ENCODE results near the gene TWIST2.

TWIST2 gene

DNA sequence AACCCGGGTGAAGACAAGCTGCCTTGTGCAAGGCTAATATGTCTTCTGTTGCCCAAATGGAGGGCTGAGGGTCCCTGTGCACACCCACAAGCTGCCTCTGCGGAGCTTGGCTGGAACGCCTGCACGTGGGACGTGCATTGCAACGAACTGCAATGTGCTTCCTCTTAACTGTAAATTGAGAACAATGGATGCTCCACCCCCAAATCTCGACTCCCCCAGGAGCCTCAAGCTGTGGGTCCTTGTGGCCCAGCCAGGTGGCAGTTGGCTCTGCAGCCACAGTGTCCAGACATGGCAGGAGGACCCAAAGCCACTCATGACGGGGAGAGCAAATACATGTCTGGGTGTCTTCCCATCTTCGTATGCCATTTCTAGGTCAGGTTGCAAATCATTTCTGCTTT, 90.1 kb downstream of the TWIST2 start:
- no peak for DNase-seq (ENCODE audit: low spot score)

DNA sequence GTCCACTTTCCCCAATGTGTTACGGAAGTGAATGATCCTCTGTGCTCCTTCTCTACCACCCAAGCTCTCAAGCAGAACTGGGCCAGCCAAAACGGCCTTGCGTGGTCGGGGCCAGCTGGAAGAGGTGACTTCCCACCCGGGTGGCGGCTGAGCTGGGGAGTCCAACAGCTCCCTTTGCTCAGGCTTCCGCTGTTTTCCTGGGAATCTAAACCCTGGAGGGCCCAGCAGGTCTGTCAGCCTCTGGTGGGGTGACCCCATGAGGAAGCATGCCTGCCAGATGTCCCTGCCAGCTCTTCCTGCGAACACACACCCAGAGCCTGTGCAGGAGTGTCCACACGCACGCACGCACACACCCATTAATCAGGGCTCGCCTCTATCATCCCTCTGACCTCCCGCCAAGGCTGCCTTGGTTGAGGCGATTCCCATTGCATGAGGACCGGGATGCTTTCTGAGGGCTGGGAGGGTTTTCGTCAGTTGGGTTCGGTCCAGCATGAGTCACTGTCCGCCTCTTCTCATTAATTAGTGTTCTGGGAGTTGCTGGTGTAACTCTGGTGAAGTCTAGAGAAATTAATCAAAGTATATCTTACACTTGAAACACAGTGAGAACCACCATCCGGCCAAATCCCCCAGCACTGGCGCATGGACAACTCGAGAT, 90.6 kb downstream of the TWIST2 start:
- no peak for DNase-seq (ENCODE audit: low spot score)

DNA sequence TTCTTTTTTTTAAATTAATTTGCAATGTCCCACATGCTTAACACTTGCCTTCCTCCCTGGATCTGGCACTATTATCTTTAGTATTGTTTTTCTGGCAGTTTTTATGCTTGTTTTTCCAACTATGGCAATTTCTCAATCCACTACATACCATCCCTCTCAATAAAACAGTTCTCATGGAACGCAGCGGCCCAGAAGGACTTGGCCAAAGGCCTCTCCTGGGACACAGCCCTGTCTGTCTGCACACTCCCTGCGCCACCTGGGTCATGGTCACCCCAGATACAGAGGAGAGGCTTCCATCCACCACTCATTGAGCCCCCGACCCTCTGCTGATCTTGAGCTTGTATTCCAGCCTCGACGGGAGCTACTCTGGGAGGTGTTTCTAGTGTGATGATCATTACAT, 91.2 kb downstream of the TWIST2 start:
- no peak for DNase-seq (ENCODE audit: low spot score)

DNA sequence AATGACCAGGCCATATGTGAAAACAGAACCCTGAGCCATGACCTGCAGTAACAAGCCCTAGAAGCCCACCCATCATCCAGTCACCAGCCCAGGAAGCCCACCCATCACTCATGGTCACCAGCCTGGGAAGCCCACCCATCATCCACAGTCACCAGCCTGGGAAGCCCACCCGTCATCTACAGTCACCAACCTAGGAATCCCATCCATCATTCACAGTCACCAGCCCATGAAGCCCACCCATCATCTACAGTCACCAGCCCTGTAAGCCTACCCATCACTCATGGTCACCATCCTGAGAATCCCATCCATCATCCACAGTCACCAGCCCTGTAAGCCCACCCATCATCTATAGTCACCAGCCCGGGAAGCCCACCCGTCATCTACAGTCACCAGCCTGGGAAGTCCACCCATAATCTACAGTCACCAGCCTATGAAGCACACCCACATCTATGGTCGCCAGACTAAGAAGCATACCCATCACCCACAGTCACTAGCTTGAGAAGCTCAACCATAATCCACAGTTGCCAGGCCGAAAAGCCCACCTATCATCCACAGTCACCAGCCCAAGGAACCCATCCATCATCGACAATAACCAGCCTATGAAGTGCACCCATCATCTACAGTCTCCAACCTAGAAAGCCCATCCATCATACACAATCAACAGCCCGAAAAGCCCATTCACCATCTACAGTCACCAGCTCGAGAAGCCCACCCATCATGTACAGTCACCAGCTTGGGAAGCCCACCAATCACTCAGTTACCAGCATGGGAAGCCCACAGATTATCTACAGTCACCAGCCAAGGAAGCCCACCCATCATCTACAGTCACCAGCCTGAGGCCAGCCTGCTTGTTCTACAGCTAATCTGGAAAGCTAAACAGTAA, 91.9 kb downstream of the TWIST2 start:
- no peak for DNase-seq (ENCODE audit: low spot score)

DNA sequence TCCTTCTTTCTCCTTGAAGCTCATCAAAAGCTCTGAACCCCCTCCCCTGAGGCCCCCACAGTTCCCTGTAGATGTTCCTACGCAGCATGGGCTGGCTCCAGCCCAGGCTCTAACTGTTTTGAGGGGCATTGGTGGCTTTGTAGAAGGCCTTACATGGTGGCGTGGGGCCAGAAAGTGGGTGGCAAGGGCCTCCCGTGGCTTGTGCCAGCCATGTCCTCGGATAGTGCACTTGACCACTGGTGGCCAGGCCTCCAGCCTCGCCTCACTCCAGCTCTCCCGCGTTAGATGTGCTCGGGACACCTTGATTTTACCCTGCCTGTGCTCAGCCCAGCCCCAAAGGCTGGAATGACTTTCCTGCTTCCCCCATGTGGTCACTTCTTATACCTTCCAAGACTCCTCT, 92.9 kb downstream of the TWIST2 start:
- DNase-seq (ENCODE audit: low spot score): no peak

DNA sequence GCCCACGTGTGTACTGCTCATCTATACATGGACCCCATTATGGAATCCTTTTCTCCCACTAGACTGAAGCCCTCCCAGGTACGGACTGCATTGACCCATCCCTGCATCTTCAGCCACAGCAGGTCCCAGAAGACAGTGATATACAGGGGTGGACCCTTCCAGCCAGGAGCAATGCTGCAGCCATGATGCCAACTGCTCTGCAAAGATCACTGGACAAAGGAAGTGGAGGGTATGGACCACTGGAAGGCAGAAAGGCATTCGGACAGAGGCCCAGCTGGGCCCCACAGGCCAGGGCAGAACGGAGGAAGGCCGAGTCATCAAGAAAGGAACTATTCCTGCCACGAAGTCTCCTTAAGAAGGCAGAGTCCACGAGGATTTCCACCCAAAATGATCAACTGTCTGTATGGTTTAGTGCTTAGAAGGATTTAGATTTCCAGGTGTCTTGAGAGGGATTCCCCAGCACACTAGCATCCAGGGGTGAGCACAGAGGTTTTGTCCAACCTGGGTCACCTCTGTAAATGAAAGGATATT, 93.4 kb downstream of the TWIST2 start:
- no peak for DNase-seq (ENCODE audit: low spot score)

DNA sequence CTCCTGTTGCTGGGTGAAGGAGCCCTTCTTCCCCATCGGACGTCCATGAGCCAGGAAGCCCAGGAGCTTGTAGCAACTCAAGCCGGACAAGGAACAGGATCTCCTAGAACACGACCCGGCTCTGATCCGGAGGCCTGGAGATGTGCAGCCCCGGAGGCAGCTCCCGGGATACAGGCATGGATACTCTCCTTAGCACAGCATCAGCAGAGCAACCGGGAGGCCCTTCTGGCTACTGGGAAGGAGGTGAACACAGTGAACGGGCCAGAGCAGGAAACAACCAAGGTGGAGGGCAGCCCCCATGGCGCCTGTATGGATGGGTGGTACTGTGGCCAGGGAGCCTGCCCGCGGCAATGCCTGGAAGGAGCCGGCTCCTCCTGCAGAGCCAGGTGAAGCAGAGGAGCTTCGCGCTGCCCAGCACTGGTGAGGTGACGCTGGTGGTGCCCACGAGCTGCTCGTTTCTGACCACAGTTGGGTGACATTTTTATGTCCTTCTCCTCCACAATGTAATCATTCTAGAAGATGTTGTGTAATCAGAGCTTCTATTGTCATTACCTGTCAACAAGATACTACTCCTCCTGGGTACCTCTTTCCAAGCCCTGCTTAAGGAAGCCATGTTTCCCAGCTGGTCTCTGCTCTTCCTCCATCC, 94.3 kb downstream of the TWIST2 start:
- DNase-seq (ENCODE audit: low spot score): no peak

DNA sequence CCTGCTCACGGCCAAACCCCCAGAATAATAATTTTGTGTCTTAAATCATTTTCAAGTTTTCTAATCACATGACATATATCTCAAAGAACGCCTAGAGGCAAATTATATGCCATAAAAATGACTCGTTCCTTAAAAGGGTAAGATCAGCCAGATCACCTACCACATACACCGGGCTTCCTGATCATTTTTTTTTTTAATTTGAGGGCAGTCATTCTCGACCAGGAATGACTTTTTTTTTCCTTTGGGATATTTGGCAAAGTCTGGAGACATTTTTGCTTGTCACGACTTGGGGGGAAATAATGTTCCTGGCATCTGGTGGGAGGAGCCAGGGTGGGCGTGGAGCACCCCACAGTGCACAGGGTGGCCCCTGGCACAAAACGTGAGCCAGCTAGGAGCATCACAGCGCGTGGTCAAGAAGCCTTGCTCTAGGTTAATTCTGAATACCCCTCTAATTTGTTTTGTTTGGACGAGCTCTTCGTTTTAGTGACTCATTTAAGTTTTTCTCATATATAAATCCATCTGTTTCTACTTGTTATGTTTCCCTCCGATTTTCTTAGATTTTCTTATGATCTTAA, 94.9 kb downstream of the TWIST2 start:
- no peak for DNase-seq (ENCODE audit: low spot score)

DNA sequence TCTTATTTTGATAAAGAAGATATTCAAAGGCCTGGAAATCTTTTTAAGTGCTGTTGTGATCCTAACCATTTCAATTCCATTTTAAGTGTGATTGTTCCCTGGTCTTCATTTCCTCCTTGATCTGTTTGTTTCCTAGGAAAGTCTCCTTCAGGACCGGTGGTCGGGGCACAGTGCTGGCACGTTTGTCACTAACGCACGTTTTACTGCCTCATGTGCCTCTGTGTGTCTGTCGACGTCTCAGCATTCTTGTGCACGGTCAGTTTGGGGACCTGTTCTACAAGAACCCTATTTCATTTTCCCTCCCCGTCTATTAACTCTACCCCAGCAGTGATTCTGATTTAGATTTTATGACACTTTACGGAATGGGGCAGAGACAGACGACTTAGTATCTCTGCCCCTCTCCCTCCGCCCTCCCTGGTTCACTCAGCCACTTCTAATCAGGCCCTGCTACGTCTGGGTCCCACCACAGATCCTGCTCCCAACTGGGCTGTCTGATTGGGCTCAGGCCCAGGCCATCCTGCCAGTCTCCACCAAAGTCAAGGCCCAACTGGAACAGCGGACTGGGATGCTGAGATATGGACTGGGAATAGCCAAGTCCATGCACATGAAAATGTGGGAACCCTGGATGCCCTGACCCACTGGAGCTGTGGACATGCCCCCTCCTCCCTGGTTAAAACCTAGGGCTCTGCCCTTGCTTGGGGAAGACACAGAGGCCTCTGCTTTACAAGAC, 95.6 kb downstream of the TWIST2 start:
- DNase-seq (ENCODE audit: low spot score): no peak

DNA sequence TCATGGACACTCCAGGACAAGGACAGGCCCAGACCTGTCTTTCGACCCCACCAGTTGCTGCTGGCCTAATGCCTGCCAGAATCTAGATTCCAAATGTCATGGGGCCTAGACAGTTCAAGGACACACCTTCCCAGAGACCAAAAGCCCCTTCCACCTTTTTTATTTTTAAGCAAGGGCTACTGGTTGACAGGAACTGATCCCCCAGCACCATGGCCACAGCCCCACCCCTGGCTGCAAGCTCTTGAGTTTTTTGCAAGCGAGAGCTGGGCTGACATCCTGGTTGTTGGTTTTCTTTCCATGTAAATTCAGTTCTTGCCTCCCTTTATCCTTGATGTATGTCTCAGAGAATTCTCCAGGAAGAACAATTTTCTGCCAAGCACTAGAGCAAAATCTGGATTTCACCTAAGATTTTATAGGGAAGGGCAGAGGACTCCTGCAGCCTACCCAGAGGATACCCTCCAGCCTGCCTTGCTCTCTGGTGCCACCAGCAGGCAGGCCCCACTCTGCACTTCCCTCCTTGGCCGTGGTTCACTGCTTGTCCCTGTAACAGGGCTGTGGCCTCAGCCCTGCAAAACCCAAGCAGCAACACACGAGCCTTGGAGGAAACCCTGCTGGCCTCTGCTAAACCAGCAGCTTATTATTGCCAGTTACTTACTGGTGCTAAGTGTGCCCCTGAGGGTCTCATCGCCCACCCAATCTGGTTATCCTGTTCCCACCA, 97.7 kb downstream of the TWIST2 start:
- no peak for DNase-seq (ENCODE audit: low spot score)

DNA sequence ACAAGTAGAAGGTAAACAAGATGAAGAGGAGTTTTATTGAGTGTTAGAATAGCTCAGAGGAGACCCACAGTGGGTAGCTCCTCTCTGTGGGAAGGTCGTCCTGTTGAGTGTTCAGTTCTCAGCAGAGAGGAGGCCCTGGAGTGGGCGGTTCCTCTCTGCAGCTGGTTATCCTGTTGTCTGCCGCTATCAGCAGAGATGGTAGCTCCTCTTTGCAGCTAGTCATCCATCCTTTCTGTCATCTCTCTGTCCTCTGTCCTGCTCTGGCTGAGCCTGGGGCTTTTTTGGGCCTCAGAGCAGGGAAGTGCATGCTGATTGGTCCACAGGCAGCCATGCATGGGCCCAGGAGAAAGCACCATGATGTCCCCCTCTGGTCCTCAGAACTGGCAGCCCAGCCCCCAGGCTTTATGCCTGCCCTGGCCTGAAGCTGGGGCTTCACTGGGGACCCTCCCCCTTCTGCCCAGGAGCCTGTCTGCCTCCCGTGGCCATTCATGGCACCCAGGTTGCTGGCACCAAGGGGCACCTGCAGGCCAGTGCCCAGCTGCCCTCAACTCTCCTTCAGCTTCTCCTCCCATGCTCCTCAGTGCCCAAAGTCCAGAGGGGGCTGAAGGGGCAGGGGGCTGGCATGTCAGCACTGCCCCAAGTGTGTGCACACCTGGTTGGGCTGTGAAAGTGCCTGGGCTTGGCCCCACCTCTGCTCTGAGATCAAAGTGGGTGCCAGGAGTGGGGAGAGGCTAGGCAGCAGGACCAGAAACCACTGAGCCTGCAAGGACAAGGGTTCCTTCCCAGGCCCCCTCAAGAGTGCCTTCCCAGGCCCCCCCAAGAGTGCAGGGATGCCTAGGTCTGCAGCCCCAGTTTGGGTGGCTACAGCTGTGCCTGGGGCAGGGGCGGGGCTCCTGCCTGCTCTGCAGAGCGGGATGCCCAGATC, 98.7 kb downstream of the TWIST2 start:
- DNase-seq (ENCODE audit: low spot score): no peak

DNA sequence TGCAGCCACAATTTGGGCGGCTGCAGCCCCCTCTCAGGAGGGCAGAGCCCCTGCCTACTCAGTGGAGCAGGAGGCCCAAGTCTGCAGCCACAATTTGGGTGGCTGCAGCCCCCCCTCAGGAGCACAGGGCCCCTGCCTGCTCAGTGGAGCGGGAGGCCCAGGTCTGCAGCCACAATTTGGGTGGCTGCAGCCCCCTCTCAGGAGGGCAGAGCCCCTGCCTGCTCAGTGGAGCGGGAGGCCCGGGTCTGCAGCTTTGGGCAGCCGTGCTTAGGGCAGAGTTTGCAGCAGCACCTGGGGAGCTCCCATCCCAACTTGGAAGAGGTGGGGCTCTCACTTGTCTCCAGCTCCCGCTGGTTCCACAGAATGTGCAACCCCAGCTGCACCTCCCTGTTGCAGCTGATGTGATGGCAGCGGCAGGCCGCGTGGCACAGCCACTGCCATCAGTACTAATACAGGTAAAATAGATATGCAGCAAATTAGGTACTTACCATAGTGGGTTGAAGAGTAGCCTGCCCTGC, 99.4 kb downstream of the TWIST2 start:
- DNase-seq (ENCODE audit: low spot score): no peak

DNA sequence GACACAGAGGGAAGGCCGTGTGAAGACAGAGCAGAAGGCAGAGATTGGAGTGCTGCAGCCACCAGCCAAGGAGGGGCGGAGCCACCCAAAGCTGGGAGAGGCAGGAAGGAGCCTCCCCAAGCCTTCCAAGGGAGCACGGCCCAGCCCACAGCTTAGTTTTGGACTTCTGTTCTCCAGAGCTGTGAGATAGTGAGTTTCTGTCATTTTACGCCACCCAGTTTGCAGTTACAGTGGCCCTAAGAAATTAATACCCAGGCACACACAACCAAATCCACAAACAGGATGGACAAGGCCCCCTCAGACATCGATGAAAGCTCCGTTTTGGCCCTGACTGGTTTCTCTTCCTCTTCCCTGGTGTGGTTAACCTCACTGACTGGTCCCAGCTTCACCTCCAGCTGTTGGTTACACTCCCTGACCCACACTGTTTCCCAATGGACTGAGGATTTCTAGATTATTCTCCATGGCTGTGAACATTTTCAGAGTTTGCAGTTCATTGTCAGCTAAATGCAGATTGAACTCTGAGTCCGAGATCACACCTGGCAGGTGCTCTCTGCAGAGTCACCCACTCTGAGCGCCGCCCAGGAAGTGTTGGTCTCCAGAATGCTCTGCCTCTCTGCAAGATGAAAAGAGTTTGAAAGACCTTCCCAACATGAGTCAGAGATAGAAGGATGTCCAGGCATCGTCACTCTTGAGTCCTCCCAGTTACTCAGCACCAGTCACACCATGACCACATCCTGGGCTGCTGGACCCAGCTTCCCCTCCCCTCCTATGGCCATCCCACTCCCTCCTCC, 100.2 kb downstream of the TWIST2 start:
- DNase-seq (ENCODE audit: low spot score): no peak

DNA sequence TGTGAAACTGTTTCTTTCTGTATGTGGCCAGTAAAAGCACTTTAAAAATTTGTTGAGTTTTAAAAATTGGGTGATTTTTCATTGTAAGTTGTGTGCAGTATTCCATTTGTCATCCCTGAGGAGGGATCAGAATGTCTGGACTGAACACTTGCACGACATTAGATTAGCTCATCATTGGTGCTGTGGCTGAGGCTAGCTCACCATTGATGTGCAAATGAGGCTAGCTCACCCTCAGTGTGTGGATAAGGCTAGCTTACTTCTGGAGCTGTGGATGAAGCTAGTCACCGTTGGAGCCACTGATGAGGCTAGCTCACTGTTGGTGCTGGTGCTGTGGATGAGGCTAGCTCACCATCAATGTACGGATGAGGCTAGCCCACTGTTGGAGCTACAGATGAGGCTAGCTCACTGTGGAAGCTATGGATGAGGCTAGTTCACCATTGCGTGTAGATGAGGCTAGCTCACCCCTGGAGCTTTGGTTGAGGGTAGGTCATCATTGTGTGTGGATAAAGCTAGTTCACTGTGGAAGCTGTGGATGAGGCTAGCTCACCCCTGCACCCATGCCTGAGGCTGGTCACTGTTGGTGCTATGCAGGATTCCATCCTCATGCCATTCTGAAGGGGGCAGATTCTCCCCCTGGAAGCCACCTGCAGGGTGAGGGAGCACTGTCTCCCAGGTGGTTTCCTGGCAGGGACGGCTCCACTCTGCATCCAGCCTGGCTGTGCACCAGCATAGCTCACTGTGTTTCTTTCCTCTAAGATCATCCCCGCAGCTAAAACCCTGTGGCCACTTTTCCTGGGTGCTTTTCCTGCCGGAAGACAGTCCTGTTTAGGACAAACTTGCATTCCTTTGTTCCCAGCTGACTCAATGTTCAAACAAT, 101.1 kb downstream of the TWIST2 start:
- DNase-seq (ENCODE audit: low spot score): no peak

DNA sequence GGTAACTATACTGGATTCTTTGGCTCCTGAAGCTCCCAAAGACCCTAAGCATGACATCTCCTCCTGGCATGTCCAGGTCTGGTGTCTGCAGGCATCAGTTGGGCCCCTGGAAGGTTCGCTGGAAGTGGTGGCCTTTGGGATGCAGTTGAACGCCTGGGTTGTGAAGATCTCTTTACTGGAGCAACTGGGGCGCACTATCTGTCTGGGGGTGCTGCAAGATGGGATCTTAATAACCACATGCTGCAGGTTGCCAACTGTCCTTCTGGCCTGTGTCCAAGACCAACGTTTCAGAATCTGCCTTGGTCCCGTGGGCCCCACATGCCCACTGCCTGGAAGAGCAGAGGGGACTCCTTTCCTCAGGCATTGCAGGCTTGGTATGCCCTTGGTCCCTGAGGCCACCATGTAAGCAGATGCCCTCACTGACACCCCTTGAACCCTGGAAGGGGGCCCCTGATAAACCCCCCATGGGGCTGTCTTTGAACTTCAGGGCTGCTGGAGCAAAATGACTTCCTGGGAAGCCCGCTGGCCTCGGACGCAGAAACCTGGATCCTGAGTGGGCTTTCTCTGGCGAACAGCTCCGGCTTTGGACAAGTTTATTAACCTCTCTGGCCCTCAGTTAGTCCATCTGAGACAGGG, 101.9 kb downstream of the TWIST2 start:
- no peak for DNase-seq (ENCODE audit: low spot score)

DNA sequence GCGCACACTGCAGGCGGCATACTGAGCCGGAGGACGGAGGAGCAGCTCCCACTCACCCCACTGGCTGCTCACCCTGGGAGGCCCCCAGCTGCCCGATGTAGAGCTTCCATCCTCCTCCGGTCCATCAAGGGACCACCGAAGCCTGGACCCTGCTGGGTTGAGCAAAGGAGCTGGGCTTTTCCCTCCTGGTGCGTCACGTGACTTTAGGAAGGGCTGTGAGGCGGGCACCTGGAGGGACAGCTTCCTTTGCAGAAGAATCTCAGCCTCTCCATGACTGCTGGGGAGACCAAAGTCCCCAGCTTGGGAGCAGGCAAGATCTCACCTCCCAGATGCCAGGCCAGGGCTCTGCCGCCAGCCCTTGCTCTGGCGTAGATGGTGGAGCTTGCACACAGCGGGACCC, 102.7 kb downstream of the TWIST2 start:
- DNase-seq (ENCODE audit: low spot score): no peak
